OCI-M2 (cell line): Measurements from ENCODE around the gene GPX3.

Experiments used
- DNase-seq: peaks from one replicate; lab custom pipeline; 2025; ENCODE audit not compliant: unreplicated experiment; lab: John Stamatoyannopoulos, UW

GPX3 gene

GRCh38 chr5:151012862-151013261 is 7.5 kb upstream of the GPX3 start:
- DNase-seq: no peak

- no peak for DNase-seq
Measured at GRCh38 chr5:151014680-151015343, 5.6 kb upstream of the GPX3 start.

DNA sequence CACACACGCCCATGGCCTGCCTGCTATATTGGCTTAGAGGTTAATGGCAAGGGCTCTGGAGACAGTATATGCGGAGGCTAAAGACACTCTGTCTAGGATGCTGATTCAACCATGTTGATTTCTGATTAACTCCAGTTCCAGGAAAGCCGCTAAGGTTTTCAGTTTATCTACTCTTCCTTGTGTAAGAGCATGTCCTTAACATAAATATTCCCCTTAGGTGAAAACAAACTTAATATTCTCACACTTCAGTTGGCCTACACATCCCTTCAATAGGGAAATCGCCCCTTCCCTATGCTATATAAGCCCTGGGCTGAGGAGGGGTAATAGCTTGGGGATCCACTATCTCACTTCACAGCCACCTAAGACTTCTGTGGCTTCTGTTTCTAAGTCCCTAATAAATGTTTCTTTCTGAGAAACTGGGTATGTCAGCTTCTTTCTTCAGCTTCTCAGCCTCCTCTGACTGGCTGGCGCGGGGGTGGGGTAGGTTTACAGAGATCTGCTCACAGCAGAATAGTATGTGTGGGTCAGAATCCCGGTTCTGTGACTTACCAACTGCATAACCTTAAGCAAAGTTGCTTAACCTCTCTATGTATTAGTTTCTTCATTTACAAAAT is 4.3 kb upstream of the GPX3 start:
- no peak for DNase-seq

- DNase-seq: no peak
Measured at GRCh38 chr5:151016700-151017099, 3.7 kb upstream of the GPX3 start.

GRCh38 chr5:151017897-151018296 is 2.5 kb upstream of the GPX3 start:
- no peak for DNase-seq

GRCh38 chr5:151018846-151019245 is 1.5 kb upstream of the GPX3 start:
- no peak for DNase-seq

DNA sequence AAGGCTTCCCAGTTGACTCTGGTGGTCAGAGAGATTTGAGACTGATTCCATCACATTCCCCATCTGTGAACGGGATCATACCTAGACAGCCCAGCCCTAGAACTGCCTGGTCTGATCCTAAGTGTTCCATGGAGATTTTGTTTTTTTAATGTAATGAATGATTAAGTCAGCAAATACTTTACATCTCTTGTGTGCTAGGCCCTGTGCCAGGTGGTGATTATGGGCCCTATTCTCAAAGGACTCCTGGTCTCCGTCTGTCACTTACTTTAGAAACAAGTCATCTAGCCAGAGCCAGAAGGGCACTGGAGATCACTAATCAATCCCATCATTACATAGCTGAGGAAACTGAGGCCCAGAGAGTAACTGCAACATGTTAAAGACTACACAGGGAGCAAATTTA is 1.1 kb upstream of the GPX3 start:
- no peak for DNase-seq

DNA sequence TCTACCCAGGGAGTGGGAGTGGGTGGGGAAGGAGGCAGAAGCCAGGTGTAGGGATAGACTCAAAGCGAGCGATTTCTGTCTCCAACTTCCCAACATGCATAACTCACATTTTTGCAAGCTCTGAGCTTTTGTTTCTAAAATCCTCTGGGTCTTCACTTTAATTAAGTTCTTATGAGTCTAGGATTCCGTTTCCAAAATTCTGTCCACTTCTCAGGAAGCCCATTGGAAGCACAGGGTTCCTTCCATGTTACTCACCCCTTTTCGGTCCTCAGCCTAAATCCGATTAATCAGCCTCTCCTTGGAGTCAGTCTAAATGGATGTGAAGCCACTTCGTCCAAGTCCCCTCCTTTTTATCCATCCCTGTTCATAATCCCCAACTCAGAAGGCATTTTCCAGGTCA is 1.4 kb downstream of the GPX3 start:
- DNase-seq: no peak

DNA sequence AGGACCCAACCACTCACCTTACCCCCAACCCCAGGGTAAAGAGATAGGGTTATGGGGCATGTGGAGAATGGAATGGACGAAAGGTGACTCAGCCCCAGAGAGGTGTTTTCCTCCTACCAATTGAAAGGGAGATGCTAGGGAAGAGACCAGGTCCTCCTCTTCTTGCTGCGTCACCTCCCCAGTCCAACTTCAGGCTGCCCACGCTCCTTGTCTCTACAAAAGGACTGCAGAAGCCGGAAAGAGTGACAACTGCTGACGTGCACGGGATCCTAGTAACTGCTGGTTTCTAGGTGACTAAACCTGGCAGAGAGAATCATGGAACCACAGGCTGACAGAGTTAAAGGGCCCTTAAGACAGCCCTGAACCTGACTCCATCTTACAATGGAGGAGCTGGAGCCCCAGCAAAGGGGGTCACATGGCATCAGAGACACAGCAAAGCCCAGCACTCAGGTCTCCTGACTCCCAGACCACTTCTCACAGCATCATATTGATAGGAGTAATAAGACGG is 2.2 kb downstream of the GPX3 start:
- no peak for DNase-seq

DNA sequence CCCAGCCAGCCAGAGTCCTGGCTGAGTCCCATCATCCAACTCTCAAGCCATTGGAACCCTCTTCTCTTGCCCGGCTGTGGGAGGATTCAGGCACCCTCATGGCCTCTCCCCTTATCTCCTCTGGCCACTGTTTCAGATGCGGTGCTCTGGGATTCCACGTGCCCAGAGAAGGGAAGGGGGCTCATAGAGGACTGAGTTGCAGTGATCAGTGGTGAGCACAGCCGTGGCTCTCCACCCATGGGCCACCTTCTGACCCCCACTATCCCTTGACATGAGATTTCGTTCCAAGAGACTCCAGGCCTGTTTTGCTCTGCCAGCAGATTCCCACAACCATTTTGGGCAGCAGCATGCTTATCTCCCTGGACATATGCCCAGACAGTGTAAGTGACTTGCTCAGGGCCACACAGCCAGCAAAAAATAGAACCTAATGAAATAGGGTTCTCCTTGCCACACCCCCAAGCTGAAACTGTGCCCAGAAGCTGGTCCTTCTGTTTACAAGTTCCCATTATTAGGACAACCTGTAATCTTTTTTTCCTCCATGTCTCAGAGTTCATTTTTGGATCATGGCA is 2.7 kb downstream of the GPX3 start:
- DNase-seq: no peak

- no peak for DNase-seq
Measured at GRCh38 chr5:151023651-151024050, 3.3 kb downstream of the GPX3 start.

DNA sequence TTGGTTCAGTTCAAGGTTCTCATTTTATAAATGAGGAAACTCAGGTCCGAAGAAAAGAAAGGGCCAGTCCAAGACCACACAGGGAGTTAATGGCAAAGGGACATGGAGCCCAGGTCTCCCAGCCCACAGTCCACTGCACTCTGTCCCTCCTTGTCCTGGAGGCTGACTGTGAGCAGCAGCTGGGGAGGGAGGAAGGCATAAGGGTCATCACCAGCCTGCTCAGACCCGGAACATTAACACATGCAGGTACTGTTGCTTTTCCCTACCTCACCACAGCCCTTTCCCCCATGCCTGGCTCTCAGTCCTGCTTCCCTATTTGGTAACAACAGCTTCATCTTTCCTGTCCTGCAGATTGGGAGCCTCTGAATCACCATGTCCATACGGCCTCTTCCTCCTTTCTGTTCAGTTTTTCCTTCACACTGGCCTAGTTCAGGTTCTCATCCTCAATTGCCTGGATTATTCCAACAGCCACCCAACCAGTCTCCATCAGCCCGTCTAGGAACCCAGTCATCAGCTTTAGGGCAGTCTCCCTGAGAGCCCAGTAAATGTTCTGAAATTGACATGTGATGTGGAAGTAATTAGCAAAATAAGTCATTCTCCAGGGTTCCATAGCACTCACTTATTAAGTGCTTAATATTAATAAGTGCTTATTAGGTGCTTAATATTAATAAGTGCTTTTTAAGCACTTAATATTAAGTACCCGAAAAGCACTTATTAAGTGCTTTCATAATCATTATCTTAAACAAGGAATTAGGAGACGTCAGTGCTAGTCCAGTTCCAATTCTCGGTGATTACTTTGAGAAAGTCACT is 4.3 kb downstream of the GPX3 start:
- no peak for DNase-seq

GRCh38 chr5:151025250-151025606 is 4.8 kb downstream of the GPX3 start:
- DNase-seq: no peak

DNA sequence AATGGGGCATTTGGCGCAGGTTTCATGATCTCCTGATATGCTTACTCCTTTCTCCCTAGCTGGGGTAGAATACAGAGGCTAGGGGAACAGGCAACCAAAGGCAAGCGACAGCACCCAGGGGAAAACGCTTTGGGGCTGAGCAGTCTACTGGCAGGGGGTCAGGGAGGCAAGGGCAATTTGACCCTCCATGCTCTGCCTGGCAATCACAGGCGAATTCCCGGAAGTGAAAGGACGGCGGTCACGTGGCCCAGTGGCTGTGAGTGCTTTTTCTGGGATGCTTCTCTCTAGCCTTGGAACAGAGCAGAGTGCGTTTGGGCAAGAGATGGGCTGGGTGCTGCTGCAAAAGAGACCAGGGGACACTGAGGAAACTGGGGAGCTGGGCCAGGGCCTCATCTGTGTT is 5.7 kb downstream of the GPX3 start:
- no peak for DNase-seq

GRCh38 chr5:151026679-151027078 is 6.3 kb downstream of the GPX3 start:
- no peak for DNase-seq

DNA sequence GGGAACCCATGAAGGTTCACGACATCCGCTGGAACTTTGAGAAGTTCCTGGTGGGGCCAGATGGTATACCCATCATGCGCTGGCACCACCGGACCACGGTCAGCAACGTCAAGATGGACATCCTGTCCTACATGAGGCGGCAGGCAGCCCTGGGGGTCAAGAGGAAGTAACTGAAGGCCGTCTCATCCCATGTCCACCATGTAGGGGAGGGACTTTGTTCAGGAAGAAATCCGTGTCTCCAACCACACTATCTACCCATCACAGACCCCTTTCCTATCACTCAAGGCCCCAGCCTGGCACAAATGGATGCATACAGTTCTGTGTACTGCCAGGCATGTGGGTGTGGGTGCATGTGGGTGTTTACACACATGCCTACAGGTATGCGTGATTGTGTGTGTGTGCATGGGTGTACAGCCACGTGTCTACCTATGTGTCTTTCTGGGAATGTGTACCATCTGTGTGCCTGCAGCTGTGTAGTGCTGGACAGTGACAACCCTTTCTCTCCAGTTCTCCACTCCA is 7.6 kb downstream of the GPX3 start:
- DNase-seq: no peak

GRCh38 chr5:151028717-151029116 is 8.3 kb downstream of the GPX3 start:
- DNase-seq: no peak

DNA sequence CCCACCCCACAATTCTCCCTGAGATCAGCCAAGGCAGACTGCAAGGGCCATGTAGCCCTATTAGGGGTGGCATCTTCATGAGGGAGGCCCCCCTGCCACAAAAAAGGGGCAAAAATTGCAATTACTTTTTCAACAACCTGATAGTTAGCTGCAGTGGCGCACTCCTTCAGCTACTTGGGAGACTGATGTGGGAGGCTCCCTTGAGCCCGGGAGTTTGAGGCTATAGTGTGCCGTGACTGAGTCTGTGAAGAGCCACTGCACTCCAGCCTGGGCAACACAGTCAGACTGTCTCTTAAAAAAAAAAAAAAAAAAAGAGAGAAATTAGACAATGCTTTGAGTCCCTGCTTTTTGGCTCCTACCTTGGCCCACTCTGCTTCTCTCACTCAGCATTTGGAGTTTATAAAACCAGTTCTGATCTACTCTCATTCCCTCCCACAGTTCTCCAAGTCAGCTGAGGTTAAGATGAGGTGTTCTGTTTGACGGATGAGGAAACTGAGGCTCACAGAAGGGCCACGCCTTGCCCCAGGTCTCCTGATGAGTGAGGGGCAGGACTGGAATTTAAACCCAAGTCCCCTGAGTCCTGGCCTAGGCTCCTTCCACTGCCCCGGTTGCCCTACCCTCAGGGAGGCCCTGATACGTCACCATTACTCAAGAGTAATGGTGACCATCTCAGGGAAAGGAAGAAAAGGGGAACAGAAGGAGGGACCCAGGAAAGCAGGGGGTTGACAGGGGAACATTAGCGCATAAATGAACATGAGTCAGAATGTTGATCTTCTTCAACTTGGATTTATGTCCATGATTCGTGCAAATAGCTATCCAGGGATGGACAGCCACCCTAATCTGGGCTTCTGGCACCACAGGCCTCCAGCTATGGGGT is 9.0 kb downstream of the GPX3 start:
- no peak for DNase-seq

- DNase-seq: no peak
Measured at GRCh38 chr5:151030056-151030336, 9.6 kb downstream of the GPX3 start.

GRCh38 chr5:151030379-151030778 is 10.0 kb downstream of the GPX3 start:
- DNase-seq: no peak

- no peak for DNase-seq
Measured at GRCh38 chr5:151031554-151031953, 11.2 kb downstream of the GPX3 start.
